ENCODE results near the gene KDM2B. TPM values are rescaled to one million over a fixed set of nuclear protein-coding genes. Genes with fewer than 3 reads are reported as not detected.

The KDM2B gene
- polyA plus RNA-seq, 1 donor (not counting 4 experiments of a cell fraction or from before 2014, with no cell fraction given) = 10.3 TPM

DNA sequence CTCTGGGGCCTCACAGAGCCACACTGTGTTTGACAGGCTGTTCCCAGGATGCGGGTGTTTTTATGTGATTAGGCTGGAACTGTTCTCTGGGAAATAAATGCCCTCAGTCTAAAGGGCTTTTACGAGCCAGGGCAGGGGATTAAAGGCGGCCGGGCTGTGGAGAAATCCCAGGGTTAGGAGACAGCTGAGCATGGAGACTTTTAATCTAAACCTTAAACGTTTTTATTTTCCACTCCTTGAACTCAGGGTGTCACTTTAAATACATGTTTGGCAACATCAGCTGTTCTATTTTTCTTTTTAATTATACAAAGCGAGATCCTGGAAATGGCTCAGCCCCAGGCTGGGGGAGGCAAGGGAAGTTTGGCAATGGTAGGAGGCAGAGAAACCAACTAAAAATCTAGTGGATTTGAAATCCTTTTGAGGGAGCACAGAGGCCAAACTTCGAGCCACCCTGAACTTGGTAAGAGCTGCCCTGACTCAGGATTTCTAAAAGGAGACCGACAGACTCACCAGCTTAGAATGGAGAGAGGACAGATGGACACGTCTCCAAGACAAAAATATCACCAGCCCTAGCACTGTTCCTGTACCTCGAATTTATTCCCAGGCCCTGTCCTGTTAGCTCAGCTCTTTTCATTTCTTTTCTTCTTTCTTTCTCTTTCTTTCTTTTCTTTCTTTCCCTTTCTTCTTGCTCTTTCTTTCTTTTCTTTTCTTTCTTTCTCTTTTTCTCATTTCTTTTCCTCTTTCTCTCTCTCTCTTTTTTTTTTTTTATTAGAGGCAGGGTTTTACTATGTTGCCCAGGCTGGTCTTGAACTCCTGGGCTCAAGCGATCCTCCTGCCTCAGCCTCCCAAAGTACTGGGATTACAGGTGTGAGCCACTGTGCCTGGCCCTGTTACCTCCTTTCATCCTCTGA, 29.7 kb upstream of the KDM2B start:
- peak overlapping the region; percentile 65 for H2AFZ ChIP-seq (ENCODE audit: control insufficient read depth, low read length)

DNA sequence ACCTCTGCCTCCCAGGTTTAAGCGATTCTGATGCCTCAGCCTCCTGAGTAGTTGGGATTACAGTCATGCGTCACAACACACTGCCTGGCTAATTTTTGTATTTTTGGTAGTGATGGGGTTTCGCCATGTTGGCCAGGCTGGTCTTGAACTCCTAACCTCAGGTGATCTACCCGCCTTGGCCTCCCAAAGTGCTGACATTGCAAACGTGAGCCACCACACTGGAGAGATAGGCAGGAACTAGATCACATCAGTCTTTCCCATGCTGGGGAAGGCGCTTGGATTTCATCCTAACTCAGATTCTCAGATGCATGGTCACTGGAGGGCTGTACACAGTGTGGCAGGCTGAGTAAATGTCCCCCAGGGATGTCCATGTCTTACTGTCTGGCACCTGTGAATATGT, 27.5 kb upstream of the KDM2B start:
- no peak for DNase-seq (ENCODE audit: low read depth, low spot score)
- H2AFZ ChIP-seq (ENCODE audit: control insufficient read depth, low read length) = no peak overlapping the region
- H3K4me2 ChIP-seq (ENCODE audit: control insufficient read depth, extremely low read depth, insufficient read depth, low read depth, low read length) = no peak overlapping the region
- dilution Hi-C loops (cut with MboI; ENCODE audit: extremely low pct_ligation_motif_present, low sequenced_read_pairs) = no loop called here
- no peak overlapping the region for H3K9ac ChIP-seq (ENCODE audit: control insufficient read depth, extremely low read depth, insufficient read depth, low read length)
- no peak overlapping the region for H3K4me3 ChIP-seq (ENCODE audit: control insufficient read depth in 2 of 3, extremely low read depth in 1 of 3, insufficient read depth in 2 of 3, low read depth in 1 of 3, low read length in 3 of 3)
- TF ChIP-seq EZH2 (IDR thresholded peaks at IDR 0.05; ENCODE audit: low read length) = no peak
- TF ChIP-seq, protein P1, sequence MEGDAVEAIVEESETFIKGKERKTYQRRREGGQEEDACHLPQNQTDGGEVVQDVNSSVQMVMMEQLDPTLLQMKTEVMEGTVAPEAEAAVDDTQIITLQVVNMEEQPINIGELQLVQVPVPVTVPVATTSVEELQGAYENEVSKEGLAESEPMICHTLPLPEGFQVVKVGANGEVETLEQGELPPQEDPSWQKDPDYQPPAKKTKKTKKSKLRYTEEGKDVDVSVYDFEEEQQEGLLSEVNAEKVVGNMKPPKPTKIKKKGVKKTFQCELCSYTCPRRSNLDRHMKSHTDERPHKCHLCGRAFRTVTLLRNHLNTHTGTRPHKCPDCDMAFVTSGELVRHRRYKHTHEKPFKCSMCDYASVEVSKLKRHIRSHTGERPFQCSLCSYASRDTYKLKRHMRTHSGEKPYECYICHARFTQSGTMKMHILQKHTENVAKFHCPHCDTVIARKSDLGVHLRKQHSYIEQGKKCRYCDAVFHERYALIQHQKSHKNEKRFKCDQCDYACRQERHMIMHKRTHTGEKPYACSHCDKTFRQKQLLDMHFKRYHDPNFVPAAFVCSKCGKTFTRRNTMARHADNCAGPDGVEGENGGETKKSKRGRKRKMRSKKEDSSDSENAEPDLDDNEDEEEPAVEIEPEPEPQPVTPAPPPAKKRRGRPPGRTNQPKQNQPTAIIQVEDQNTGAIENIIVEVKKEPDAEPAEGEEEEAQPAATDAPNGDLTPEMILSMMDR (optimal IDR thresholded peaks at IDR 0.05 in 1 of 3, IDR thresholded peaks at IDR 0.05 in 1 of 3, conservative IDR thresholded peaks at IDR 0.05 in 1 of 3; ENCODE audit: extremely low read depth in 1 of 3, insufficient read depth in 2 of 3, low read length in 3 of 3) = no peak
- no peak for FAIRE-seq
- H3K79me2 ChIP-seq (ENCODE audit: control insufficient read depth, insufficient read depth, low read length) = no peaks in the 10 kb centered on the region
- H3K27ac ChIP-seq (ENCODE audit: control insufficient read depth, insufficient read depth, low read length) = no peak overlapping the region
- H4K20me1 ChIP-seq (ENCODE audit: control insufficient read depth, extremely low read depth, insufficient read depth, low read length) = no peaks in the 10 kb centered on the region
- no peaks in the 10 kb centered on the region for H3K36me3 ChIP-seq (ENCODE audit: control insufficient read depth in 2 of 2, extremely low read depth in 1 of 2, insufficient read depth in 2 of 2, low read length in 2 of 2)
- H3K9me3 ChIP-seq (ENCODE audit: control insufficient read depth, low read depth, low read length) = no peaks in the 10 kb centered on the region
- H3K27me3 ChIP-seq (ENCODE audit: control insufficient read depth, extremely low read depth, insufficient read depth, low read length) = no peaks in the 10 kb centered on the region
- no peaks in the 10 kb centered on the region for H3K9me1 ChIP-seq (ENCODE audit: control insufficient read depth, extremely low read depth, insufficient read depth, low read length)
- peaks cover 2% of the 10 kb centered on the region for H3K4me1 ChIP-seq (ENCODE audit: control insufficient read depth, extremely low read depth, insufficient read depth, low read length)

More for the DNA sequence above, 29.7 kb upstream of the KDM2B start:
- no peak for TF ChIP-seq EZH2 (IDR thresholded peaks at IDR 0.05; ENCODE audit: low read length)
- TF ChIP-seq, protein P1 (optimal IDR thresholded peaks at IDR 0.05 in 1 of 3, IDR thresholded peaks at IDR 0.05 in 1 of 3, conservative IDR thresholded peaks at IDR 0.05 in 1 of 3; ENCODE audit: extremely low read depth in 1 of 3, insufficient read depth in 2 of 3, low read length in 3 of 3) = no peak
- no peak for FAIRE-seq
- H3K9me3 ChIP-seq (ENCODE audit: control insufficient read depth, low read depth, low read length) = no peaks in the 10 kb centered on the region
- no peaks in the 10 kb centered on the region for H4K20me1 ChIP-seq (ENCODE audit: control insufficient read depth, extremely low read depth, insufficient read depth, low read length)
- no peaks in the 10 kb centered on the region for H3K27me3 ChIP-seq (ENCODE audit: control insufficient read depth, extremely low read depth, insufficient read depth, low read length)
- no peaks in the 10 kb centered on the region for H3K9me1 ChIP-seq (ENCODE audit: control insufficient read depth, extremely low read depth, insufficient read depth, low read length)
- H3K36me3 ChIP-seq (ENCODE audit: control insufficient read depth in 2 of 2, extremely low read depth in 1 of 2, insufficient read depth in 2 of 2, low read length in 2 of 2) = no peaks in the 10 kb centered on the region
- no peaks in the 10 kb centered on the region for H3K79me2 ChIP-seq (ENCODE audit: control insufficient read depth, insufficient read depth, low read length)
- dilution Hi-C loops (cut with MboI; ENCODE audit: extremely low pct_ligation_motif_present, low sequenced_read_pairs) = no loop called here
- no peak for DNase-seq (ENCODE audit: low read depth, low spot score)
- H3K4me2 ChIP-seq (ENCODE audit: control insufficient read depth, extremely low read depth, insufficient read depth, low read depth, low read length) = peak overlapping the region; percentile 27
- H3K4me1 ChIP-seq (ENCODE audit: control insufficient read depth, extremely low read depth, insufficient read depth, low read length) = no peaks in the 10 kb centered on the region
- H3K4me3 ChIP-seq (ENCODE audit: control insufficient read depth in 2 of 3, extremely low read depth in 1 of 3, insufficient read depth in 2 of 3, low read depth in 1 of 3, low read length in 3 of 3) = no peak overlapping the region
- no peak overlapping the region for H3K27ac ChIP-seq (ENCODE audit: control insufficient read depth, insufficient read depth, low read length)
- no peak overlapping the region for H3K9ac ChIP-seq (ENCODE audit: control insufficient read depth, extremely low read depth, insufficient read depth, low read length)

Data from keratinocyte (primary cell).